Umbilical cord (tissue), 2 donors: ENCODE results near the gene GLCE. TPM values are rescaled to one million over a fixed set of nuclear protein-coding genes. Genes with fewer than 3 reads are reported as not detected.
"Not testable (repeated sequence)": the region's sequence is repeated elsewhere in the genome, so short reads cannot be mapped to it uniquely, and the experiment has no call there.

Experiments used
- DNase-seq: peaks from one replicate; pipeline ENCODE4 v3.0.0-alpha.2; 2015; ENCODE audit warnings: low spot score
- total RNA-seq: library from RNA; depleted of rRNA; stranded (reverse); fragments of >200 nt; gene quantifications from one replicate; pipeline ENCODE4 v1.2.3, GENCODE V29; 2014; ENCODE audit warnings: low replicate concordance; ENCODE audit not compliant: insufficient read depth

GLCE gene
- total RNA-seq, 1 donor from 2014 or later = 33.5 TPM

GRCh38 chr15:69135499-69135898 is 24.9 kb upstream of the GLCE start:
- DNase-seq = no peak

DNA sequence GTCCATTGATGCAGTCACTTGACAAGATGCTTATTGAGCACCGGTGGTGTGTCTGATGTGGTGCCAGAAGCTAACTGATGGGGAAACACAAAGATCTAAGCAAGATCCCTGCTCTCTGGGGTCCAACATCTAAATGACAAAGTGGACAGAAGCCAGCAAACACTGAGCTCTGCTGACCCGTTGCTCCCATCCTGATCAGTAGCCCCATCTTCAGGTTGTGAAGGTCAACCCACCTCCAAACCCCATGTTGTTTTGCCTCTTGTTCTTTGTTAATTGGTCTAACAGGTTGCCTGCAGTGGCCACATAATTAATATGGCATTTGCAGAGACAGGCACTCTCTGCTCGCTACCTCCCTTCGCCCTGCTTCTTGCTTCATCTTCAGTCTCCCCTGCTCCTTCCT is 21.5 kb upstream of the GLCE start:
- no peak for DNase-seq

- DNase-seq = no peak
These were observed 20.1 kb upstream of the GLCE start for GRCh38 chr15:69140306-69140705.

DNA sequence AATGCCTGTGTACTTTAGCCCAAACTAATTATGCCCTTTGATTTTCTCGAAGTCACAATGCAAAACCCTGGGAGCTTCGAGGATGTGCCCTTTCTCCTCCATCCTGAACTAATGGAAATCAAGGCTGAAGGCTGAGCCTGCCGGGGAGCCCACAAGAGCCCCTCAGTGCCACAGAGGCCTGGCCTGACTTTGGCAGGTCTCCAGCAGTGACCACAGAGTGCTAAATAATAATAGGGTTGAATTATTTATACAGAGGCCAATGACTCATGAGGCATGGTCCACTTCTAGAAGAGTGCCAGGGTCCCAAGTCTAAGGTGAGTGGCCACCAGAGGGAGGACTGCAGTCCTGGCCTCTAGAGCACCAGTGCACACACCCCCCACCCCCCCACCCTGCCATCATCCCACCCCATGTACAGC is 19.1 kb upstream of the GLCE start:
- no peak for DNase-seq

- DNase-seq = no peak
These were observed 18.6 kb upstream of the GLCE start for GRCh38 chr15:69141833-69142232.

DNA sequence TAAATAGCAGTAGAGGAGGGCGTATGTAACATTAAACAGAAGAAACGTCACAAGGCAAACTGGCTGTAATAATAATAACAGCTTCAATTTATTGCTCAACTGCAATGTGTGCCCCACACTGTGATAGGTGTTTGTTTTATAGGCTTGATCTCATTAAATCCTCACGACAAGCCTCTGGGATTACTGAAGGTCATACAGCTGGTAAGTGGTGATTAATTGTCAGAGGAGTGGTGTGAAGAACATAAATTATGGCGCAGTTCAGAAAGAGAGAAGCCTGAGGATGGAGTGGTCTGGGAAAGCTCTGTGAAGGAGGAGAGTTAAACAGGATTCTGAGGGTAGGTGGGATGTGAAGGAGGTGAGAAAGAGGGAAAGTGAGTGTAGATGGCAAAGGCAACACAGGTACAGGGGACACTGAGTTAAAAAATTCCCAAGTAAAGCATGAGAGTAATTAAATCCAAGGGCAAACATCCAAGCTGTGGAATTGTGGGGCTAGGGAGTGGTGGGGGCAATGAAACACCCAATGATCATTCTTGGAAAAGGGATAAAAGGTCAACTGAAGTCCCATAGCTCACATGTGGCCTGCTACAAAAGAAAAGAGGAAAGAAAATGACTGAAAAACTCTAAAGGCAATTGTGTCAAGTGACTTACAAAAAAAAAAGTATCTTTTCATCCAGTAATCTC is 16.5 kb upstream of the GLCE start:
- peak; percentile 28 for DNase-seq

DNA sequence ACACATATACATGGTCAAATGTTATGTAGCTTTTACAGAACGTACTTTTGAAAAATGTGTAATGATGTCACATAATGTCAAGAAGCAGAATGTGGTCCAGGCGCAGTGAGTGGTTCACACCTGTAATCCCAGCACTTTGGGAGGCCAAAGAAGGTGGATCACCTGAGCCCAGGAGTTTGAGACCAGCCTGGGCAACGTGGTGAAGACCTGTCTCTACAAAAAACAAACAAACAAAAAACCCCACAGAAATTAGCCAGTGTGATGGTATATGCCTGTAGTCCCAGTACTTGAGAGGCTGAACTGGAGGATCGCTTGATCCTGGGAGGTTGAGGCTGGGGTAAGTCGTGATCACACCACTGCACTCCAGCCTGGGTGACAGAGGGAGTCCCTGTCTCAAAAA is 15.9 kb upstream of the GLCE start:
- DNase-seq = no peak

GRCh38 chr15:69145149-69145693 is 15.2 kb upstream of the GLCE start:
- DNase-seq = no peak

DNA sequence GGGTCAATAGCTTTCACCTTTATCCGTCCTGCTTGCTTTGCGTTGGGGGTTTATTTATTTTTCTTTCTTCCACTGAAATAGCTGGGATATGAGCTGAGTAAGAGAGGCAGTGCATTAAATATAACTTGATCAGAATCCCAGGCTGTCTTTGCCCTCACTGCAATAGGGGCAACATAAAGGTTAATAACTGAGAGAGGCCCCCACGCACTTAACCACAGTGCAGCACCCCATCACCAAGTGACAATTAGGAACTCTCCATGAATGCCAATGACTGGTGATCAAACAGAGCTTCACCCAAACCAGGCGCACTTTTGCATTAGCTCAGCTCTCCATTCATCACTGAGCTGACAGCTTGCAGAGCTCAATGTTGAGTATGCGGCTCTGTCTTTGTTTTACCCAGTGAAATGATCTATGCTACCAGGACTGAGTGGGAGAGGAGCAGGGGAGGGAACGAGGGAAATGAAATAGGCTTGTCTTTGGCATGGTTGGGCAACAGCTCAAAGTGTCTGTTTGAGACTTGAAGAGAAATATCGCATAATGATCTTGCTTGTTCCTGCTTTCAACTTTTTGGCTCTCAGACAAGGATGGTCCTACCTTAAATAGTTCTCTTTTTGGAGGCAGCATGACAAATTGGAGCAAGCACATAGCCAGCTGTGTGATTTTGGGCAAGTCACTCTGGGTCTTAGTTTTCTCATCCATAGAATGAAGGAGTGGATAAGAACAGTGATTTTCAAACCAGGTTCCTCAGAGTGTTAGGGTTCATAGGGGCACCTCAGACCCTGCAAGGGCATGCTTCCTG is 14.5 kb upstream of the GLCE start:
- DNase-seq = peak; percentile 76

- no peak for DNase-seq
These were observed 13.6 kb upstream of the GLCE start for GRCh38 chr15:69146724-69147435.

DNA sequence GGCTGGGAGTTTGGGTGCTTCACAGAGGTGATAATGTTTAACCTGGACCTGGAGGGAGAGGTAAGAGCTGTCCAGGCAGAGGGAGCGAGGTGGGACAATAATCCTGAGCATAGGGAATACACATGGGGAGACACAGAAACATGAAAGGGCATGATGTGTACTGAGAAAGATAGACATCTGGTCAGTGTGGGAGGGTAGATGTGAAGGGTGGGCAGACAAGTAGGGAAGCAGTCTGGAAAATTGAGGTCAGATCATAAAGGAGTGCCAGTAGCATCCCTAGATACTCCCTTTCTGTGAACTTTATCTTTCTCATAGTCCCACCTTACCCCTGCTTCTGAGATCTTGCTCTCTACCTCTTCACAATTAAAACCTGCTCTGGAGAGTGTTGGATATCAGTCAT is 12.0 kb upstream of the GLCE start:
- no peak for DNase-seq

GRCh38 chr15:69149163-69149562 is 11.3 kb upstream of the GLCE start:
- no peak for DNase-seq

DNA sequence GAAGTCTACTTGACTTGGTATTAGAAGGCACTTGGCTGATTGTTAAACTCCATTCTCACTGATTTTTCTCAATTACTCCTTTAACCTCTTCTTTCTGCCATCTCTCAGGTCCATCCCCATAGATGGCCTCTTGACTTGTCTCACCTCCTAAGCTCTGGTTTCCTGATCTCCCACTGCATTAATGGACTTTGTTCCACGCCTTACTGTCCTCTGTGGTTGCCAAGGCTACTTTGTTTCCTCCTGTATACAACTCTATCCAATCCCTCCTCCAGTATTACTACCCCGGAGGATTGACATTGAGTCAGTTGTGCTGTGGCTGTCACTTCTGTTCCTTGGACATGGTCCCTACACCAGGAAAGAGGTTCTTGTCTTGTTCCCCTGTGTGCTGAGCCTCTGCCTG is 10.6 kb upstream of the GLCE start:
- DNase-seq = no peak

- no peak for DNase-seq
These were observed 10.1 kb upstream of the GLCE start for GRCh38 chr15:69150336-69150735.

DNA sequence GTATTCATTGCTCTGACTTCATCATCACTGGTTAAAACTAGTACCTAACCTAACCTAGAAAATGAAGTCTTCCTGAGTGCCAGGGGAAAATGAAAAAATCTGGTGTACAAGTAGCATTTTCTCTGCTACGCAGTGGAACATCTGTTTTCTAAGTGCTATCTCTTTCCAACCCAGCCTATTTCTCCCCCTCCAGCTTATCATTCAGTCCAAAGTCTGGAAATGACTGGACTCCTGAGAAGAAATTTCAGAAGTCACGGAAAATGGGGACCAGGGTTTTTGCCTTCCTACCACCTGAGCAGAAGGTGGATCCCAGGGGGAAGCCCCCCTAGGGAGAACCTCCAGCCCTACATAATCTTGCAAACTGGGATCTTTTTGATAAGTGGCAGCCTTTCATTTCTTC is 9.6 kb upstream of the GLCE start:
- no peak for DNase-seq

- DNase-seq = peak; percentile 75
These were observed 7.4 kb upstream of the GLCE start for GRCh38 chr15:69153046-69153445.

DNA sequence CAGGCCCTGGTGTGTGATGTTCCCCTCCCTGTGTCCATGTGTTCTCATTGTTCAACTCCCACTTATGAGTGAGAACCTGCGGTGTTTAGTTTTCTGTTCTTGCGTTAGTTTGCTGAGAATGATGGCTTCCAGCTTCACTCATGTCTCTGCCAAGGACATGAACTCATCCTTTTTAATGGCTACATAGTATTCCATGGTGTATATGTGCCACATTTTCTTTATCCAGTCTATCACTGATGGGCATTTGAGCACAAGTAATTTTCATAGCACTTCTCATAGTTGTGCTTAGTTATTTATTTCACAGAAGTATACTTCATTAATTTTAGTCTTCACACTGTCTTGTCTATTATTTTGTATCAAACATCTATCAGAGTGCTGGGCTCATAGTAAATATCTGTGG is 6.8 kb upstream of the GLCE start:
- not testable (repeated sequence) for DNase-seq

DNA sequence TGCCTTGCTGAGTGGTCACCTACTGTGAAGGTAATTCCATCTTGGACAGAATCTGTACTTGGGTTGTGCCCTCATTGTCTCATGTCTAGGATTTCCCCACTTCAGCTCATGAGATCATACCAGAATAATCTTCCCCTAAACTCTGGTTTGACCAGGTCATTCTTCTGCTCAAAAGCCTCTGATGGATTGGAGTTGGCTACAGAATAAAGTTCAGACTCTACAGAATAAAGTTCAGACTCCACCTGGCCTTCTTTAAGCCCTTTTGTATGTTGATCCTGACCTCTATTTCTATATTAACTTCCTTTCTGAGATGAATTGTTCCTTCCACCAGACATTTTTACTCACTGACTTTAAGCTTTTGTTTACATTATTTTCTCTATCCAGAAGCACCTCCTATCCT is 6.4 kb upstream of the GLCE start:
- no peak for DNase-seq

GRCh38 chr15:69154684-69155083 is 5.8 kb upstream of the GLCE start:
- DNase-seq = peak; percentile 67

- no peak for DNase-seq
These were observed 3.6 kb upstream of the GLCE start for GRCh38 chr15:69156736-69157381.

DNA sequence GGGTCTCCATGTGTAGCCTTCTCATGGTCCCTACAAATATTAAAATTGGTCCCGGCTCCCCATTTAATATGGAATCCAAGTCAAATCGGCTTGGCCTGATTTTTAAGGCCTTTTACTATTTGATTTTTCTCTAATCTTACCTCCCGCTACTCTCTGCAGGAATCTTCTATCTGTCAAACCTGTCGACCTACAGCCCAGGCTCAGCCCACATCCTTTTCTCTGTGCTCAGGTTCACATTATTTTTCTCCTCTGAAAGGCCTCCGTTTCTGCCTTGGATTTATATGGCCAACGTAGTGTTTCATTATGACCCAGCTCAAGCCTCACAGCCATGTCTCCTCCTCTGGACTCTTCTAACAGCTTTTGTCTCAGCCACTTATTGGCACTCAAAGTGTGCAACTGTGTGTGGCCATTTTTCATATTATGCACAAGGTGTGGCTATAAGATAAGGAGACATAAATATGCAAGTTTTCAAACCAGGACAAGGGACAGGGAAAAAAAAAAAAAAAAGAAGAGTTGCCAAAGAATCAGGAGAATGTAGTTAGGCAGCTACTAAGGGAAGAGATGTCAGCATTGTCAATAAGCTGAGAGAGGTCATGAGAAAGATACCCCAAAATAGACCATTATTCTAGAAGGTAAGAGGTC is 2.1 kb upstream of the GLCE start:
- no peak for DNase-seq
